ENCODE data around the gene IL10RB. TPM values are rescaled to one million over a fixed set of nuclear protein-coding genes. Genes with fewer than 3 reads are reported as not detected.

Gene IL10RB
- total RNA-seq, 2 donors from 2014 or later = 10.2 to 21.8 TPM

DNA sequence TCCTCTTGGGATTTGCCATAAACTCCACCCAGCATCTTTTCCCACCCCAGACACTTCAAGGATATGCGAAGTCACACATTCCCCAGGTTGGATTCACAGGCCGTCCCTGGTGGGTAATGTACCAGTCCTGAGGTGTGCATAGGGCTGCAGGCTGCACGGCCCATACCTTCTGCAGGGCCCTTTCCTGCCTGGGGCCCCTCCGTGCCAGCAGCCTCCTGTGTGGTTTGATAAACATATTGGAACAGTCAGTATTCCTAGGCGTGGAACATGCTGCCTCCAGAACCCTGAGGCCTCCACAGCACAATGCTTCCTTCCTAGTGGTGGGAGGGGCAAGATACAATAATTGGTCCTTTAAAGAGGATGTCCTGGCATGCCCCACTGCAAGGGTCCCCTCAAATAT is 26.6 kb downstream of the IL10RB start:
- Histone ChIP-seq H3K27ac (no peak overlapping the region), H3K27me3 (no peaks in the 10 kb centered on the region), H3K4me3 (no peak overlapping the region), H3K9me3 (no peaks in the 10 kb centered on the region), H3K36me3 (peaks cover 17% of the 10 kb centered on the region), H3K4me1 (peaks cover 0 to 21% of the 10 kb centered on the region in 2 donors)
- TF ChIP-seq, protein P1, sequence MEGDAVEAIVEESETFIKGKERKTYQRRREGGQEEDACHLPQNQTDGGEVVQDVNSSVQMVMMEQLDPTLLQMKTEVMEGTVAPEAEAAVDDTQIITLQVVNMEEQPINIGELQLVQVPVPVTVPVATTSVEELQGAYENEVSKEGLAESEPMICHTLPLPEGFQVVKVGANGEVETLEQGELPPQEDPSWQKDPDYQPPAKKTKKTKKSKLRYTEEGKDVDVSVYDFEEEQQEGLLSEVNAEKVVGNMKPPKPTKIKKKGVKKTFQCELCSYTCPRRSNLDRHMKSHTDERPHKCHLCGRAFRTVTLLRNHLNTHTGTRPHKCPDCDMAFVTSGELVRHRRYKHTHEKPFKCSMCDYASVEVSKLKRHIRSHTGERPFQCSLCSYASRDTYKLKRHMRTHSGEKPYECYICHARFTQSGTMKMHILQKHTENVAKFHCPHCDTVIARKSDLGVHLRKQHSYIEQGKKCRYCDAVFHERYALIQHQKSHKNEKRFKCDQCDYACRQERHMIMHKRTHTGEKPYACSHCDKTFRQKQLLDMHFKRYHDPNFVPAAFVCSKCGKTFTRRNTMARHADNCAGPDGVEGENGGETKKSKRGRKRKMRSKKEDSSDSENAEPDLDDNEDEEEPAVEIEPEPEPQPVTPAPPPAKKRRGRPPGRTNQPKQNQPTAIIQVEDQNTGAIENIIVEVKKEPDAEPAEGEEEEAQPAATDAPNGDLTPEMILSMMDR (IDR thresholded peaks at IDR 0.05) = no peak
- DNase-seq (ENCODE audit: low spot score) = no peak

DNA sequence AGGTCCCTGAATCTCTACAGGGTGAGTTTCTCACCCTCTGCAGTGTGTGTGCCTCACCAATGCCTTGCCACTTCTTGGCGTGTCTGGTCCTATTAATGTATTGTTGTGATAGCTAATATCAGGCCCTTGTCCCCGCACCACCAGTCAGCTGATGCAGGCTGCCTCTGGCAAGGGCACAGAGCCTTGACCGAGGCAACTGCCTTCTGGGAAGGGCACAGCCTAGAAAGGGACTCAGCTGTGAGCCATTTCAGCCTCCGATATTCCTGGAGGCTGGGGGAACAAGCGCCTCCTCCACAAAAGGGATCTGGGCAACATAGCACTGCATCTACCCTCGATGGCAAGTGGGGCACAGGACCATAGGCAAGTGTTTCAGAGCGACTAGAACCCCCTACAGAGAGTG is 27.0 kb downstream of the IL10RB start:
- no peak overlapping the region for H3K27ac ChIP-seq
- H3K9me3 ChIP-seq = no peaks in the 10 kb centered on the region
- H3K27me3 ChIP-seq = no peaks in the 10 kb centered on the region
- DNase-seq (ENCODE audit: low spot score) = no peak
- TF ChIP-seq, protein P1 (IDR thresholded peaks at IDR 0.05) = no peak
- peaks cover 0 to 19% of the 10 kb centered on the region in 2 donors for H3K4me1 ChIP-seq
- peaks cover 17% of the 10 kb centered on the region for H3K36me3 ChIP-seq
- no peak overlapping the region for H3K4me3 ChIP-seq

DNA sequence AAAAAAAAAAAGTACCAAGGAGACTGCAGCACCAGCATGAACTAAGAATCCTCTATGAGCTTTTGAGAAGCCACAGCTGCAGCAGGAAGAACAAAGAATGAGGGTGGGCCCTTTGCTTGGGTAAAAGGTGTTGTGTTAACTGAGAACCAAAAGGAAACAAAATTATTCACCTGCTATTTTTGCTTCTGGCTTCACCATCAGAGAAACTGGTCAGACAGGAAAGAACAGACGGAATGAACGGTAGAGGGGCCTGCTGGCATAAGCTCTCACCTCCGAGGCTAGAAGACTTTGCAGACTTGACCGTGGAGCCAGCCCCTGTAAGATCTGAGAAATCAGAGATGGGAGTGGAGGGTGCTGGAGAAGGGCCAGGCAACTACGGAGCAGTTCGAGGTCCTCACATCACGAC is 27.6 kb downstream of the IL10RB start:
- Histone ChIP-seq H3K27ac (no peak overlapping the region), H3K27me3 (no peaks in the 10 kb centered on the region), H3K4me3 (no peak overlapping the region), H3K9me3 (no peaks in the 10 kb centered on the region), H3K4me1 (peaks cover 0 to 14% of the 10 kb centered on the region in 2 donors), H3K36me3 (peaks cover 17% of the 10 kb centered on the region)
- no peak for DNase-seq (ENCODE audit: low spot score)
- TF ChIP-seq, protein P1 (IDR thresholded peaks at IDR 0.05) = no peak

DNA sequence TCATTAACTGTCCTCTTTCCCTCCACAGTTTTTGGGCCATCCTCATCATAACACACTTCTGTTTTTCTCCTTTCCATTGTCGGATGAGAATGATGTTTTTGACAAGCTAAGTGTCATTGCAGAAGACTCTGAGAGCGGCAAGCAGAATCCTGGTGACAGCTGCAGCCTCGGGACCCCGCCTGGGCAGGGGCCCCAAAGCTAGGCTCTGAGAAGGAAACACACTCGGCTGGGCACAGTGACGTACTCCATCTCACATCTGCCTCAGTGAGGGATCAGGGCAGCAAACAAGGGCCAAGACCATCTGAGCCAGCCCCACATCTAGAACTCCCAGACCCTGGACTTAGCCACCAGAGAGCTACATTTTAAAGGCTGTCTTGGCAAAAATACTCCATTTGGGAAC is 30.0 kb downstream of the IL10RB start:
- no peak for DNase-seq (ENCODE audit: low spot score)
- TF ChIP-seq, protein P1 (IDR thresholded peaks at IDR 0.05) = no peak
- H3K36me3 ChIP-seq = peaks cover 8% of the 10 kb centered on the region

DNA sequence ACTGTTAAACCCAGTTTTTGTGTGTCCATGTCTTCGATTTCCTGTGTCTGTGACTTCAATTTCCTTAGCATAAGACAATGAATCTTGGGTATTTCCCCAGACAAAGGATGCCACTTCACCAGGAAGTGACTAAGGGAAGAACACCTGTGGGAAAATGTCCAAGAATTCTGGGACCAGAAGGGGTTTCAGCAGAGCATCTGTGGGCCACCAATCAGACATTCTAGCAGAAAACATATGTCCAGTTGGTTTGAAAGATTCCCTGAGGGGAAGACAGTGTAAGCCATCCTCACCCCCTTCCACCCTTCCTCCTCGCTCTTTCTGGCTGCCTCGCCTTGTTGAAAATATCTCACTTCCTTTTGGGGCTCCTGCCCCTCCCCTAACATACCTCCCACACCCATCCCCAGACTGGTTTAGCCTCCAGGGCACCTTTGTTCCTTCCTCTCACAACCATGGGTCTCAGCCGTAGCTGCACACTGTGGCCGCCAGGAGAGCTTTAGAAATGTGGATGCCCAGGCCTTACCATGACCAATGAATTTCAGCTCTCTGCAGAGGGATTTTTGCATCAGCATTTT is 33.1 kb downstream of the IL10RB start:
- DNase-seq (ENCODE audit: low spot score) = no peak
- TF ChIP-seq, protein P1 (IDR thresholded peaks at IDR 0.05) = no peak
- Histone ChIP-seq H3K4me3 (no peak overlapping the region), H3K4me1 (peaks cover 0 to 5% of the 10 kb centered on the region in 2 donors), H3K36me3 (no peaks in the 10 kb centered on the region), H3K9me3 (no peaks in the 10 kb centered on the region), H3K27ac (peak overlapping the region in 1 of 2 donors; percentile 1), H3K27me3 (no peaks in the 10 kb centered on the region)

More for the DNA sequence above, 30.0 kb downstream of the IL10RB start:
- Histone ChIP-seq H3K9me3 (no peaks in the 10 kb centered on the region), H3K27ac (no peak overlapping the region), H3K4me3 (no peak overlapping the region), H3K27me3 (no peaks in the 10 kb centered on the region), H3K4me1 (peaks cover 0 to 12% of the 10 kb centered on the region in 2 donors)
